SU-DHL-6 (cell line): ENCODE measurements around the gene GJC2.

Experiments used
- H2AFZ ChIP-seq: fragments of 200-600 bp; sonication (generic); 2 replicates; pipeline ENCODE4 v1.6.1; 2014; ENCODE audit warnings: low read depth, mild to moderate bottlenecking, moderate library complexity, mixed read lengths, antibody characterized with exemption, low read length; ENCODE audit not compliant: severe bottlenecking
- H3F3A ChIP-seq: fragments of 200-600 bp; shearing (Covaris generic); 2 replicates; pipeline ENCODE4 v1.6.0; 2016; ENCODE audit warnings: antibody characterized with exemption, mild to moderate bottlenecking; ENCODE audit not compliant: insufficient read depth
- H3K27ac ChIP-seq: fragments of 200-600 bp; sonication (generic); 2 replicates; pipeline ENCODE4 v1.5.1; 2016; ENCODE audit warnings: low read depth, mild to moderate bottlenecking, low read length, moderate library complexity, mixed read lengths
- H3K27me3 ChIP-seq: fragments of 200-600 bp; sonication (generic), shearing (Covaris generic); 2 replicates; pipeline ENCODE4 v1.6.0; 2014; ENCODE audit warnings: mild to moderate bottlenecking, low read length
- H3K36me3 ChIP-seq: fragments of 200-600 bp; sonication (generic); 2 replicates; pipeline ENCODE4 v1.6.1; 2014; ENCODE audit warnings: mild to moderate bottlenecking, low read length, mixed read lengths
- H3K4me2 ChIP-seq: fragments of 300-600, 200-600 bp; shearing (Covaris generic), sonication (generic); 2 replicates; pipeline ENCODE4 v1.6.0; 2014; ENCODE audit warnings: low read length, low read depth, mild to moderate bottlenecking; ENCODE audit not compliant: poor library complexity, severe bottlenecking
- H3K4me3 ChIP-seq: fragments of 200-600 bp; sonication (generic); 2 replicates; pipeline ENCODE4 v1.5.1; 2014; ENCODE audit warnings: antibody characterized with exemption, low read length, mild to moderate bottlenecking, mixed read lengths; ENCODE audit not compliant: insufficient read depth, poor library complexity, severe bottlenecking
- H3K79me2 ChIP-seq: fragments of 200-600 bp; sonication (generic); 2 replicates; pipeline ENCODE4 v1.6.1; 2014; ENCODE audit warnings: mild to moderate bottlenecking, low read length, moderate library complexity; ENCODE audit not compliant: insufficient read depth
- H3K9ac ChIP-seq: fragments of 200-600 bp; sonication (generic); 2 replicates; pipeline ENCODE4 v1.7.0; 2014; ENCODE audit warnings: mild to moderate bottlenecking, low read length
- H3K9me2 ChIP-seq: fragments of 200-600 bp; sonication (generic); replicated peaks from 2 replicates; pipeline ENCODE4 v1.6.1; 2014; ENCODE audit warnings: low read length; ENCODE audit not compliant: insufficient read depth
- H3K9me3 ChIP-seq: fragments of 200-600 bp; sonication (generic); 2 replicates; pipeline ENCODE4 v1.6.1; 2014; ENCODE audit warnings: low read length, mixed read lengths; ENCODE audit not compliant: insufficient read depth
- H4K20me1 ChIP-seq: fragments of 200-600 bp; sonication (generic); 2 replicates; pipeline ENCODE4 v1.6.1; 2014; ENCODE audit warnings: low read depth, mild to moderate bottlenecking, antibody characterized with exemption, low read length, moderate library complexity, mixed read lengths
- EZH2phosphoT487 ChIP-seq: fragments of 200-600 bp; sonication (generic), shearing (Covaris generic); conservative IDR thresholded peaks from 2 replicates; pipeline ENCODE4 v1.6.1; 2018; ENCODE audit warnings: mild to moderate bottlenecking, antibody characterized with exemption, low read length, moderate library complexity, mixed read lengths
- TF ChIP-seq, protein P1 (sequence below): fragments of 200-600 bp; sonication (generic); IDR thresholded peaks from one replicate; pipeline ENCODE4 v1.5.1; 2017; ENCODE audit warnings: antibody characterized with exemption, mild to moderate bottlenecking, low read length, moderate library complexity; ENCODE audit not compliant: insufficient read depth, poor library complexity, severe bottlenecking

GJC2 gene

DNA sequence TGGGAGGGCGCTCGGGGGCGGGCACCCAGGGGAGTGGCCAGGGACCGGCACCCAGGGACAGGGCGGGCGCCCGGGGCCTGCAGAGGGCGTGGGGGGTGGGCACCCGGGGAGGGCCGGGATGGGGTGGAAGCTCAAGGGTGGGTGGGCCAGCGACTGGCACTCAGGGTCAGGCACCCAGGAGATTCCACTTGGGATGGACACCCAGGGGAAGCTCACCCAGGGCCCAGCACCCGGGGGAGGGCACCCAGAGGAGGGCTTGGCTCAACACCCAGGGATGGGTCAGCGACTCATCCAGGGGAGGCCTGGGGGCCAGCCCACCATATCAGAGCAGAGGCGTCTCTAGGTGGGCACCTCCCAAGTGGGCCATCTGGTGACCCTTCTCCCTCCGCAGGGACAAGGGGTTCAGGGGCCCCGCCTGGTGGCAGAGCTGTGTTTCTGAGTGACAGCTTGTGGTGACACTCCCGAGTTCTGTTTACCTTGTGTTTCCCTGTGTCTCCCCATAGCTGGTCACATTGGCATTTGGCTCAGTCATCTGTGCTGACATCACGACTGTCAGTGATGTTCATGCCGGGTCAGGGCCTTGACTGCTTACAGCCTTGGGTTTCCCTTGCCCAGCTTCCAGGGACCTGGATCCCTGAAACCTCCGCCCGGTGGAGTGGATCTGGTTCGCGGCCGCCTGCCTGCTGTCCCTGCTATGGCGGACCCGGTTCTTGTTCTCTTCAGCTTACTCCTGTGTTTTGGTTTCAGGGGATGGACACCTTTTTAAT lies 16.6 kb downstream of the GJC2 start:
- no peaks in the 10 kb centered on the region for H4K20me1 ChIP-seq
- H3K9me3 ChIP-seq: no peaks in the 10 kb centered on the region
- no peaks in the 10 kb centered on the region for H3F3A ChIP-seq
- no peaks in the 10 kb centered on the region for H3K9me2 ChIP-seq
- no peak for TF ChIP-seq EZH2phosphoT487
- TF ChIP-seq, protein P1, sequence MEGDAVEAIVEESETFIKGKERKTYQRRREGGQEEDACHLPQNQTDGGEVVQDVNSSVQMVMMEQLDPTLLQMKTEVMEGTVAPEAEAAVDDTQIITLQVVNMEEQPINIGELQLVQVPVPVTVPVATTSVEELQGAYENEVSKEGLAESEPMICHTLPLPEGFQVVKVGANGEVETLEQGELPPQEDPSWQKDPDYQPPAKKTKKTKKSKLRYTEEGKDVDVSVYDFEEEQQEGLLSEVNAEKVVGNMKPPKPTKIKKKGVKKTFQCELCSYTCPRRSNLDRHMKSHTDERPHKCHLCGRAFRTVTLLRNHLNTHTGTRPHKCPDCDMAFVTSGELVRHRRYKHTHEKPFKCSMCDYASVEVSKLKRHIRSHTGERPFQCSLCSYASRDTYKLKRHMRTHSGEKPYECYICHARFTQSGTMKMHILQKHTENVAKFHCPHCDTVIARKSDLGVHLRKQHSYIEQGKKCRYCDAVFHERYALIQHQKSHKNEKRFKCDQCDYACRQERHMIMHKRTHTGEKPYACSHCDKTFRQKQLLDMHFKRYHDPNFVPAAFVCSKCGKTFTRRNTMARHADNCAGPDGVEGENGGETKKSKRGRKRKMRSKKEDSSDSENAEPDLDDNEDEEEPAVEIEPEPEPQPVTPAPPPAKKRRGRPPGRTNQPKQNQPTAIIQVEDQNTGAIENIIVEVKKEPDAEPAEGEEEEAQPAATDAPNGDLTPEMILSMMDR: peak; percentile 16
- H3K27ac ChIP-seq: no peak overlapping the region
- H3K4me2 ChIP-seq: peak overlapping the region; percentile 70
- peak overlapping the region; percentile 61 for H3K4me3 ChIP-seq
- no peaks in the 10 kb centered on the region for H3K79me2 ChIP-seq
- no peaks in the 10 kb centered on the region for H3K27me3 ChIP-seq
- H3K9ac ChIP-seq: peak overlapping the region; percentile 77
- H2AFZ ChIP-seq: no peak overlapping the region
- no peaks in the 10 kb centered on the region for H3K36me3 ChIP-seq

DNA sequence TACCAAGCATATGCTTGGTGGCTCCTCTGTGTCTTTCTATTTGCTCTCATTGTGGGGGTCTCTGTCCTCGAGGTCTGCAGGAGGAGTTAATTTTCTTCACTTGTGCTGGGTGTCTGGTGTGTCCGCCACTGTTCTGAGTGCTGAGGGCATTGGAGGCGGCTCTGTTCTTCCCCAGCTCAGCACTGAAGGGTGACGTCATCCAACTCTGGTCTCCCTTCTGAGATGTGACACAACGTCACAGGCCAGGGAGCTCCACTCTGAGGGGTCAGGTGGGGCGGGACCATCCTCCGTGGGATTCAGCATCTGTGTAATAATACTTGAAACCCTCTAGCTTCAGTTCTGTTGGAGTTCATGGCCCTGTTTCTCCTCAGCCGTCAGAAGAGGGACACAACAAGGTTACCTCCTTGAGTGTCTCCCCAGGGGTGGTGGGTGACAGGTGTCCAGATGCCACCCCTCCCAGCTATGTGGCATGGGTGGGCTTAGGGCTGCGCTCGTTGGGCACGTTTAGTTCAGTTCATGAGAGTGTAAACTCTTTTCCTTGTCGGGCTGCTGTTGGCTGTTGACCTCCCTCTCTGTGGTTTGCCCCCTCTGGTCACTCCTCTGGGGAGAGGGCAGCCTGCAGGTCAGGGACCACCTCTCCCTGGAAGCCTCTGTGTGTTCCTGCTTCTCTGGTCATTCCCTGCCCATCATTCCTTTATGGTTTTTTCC lies 19.0 kb downstream of the GJC2 start:
- Histone ChIP-seq H3K27me3 (no peaks in the 10 kb centered on the region), H3K36me3 (no peaks in the 10 kb centered on the region), H3K9ac (no peak overlapping the region), H3F3A (no peaks in the 10 kb centered on the region), H3K4me3 (no peak overlapping the region), H3K79me2 (no peaks in the 10 kb centered on the region), H4K20me1 (no peaks in the 10 kb centered on the region), H3K9me2 (no peaks in the 10 kb centered on the region), H2AFZ (no peak overlapping the region), H3K9me3 (no peaks in the 10 kb centered on the region), H3K4me2 (no peak overlapping the region), H3K27ac (no peak overlapping the region)
- TF ChIP-seq EZH2phosphoT487: no peak
- TF ChIP-seq, protein P1: no peak

DNA sequence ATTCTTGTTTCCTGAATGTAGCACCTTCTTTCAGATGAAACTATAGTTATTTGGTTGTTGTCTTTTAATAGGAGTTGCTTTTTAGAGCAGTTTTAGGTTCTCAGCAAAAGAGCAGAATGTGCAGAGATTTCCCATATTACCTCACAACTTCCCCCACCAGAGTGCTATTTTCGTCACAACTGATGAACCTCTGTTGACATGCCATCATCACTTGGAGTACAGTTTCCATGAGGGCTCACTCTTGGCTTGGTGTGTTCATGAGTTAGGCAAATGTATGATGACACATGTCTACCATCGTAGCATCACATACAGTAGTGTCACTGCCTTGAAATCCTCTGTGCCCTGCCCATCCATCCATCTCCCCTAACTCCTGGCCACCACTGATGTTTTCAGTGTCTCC lies 19.6 kb downstream of the GJC2 start:
- no peak overlapping the region for H3K4me2 ChIP-seq
- H4K20me1 ChIP-seq: no peaks in the 10 kb centered on the region
- H3K27ac ChIP-seq: no peak overlapping the region
- H3F3A ChIP-seq: no peaks in the 10 kb centered on the region
- no peak overlapping the region for H3K9ac ChIP-seq
- no peaks in the 10 kb centered on the region for H3K9me3 ChIP-seq
- no peaks in the 10 kb centered on the region for H3K36me3 ChIP-seq
- no peak for TF ChIP-seq EZH2phosphoT487
- TF ChIP-seq, protein P1: no peak
- no peaks in the 10 kb centered on the region for H3K79me2 ChIP-seq
- H2AFZ ChIP-seq: no peak overlapping the region
- no peaks in the 10 kb centered on the region for H3K27me3 ChIP-seq
- no peak overlapping the region for H3K4me3 ChIP-seq
- no peaks in the 10 kb centered on the region for H3K9me2 ChIP-seq
